ENCODE measurements around the gene SCYGR5. TPM values are rescaled to one million over a fixed set of nuclear protein-coding genes. Genes with fewer than 3 reads are reported as not detected.

The SCYGR5 gene
- total and polyA plus RNA-seq, 2 donors (not counting 3 experiments of a cell fraction or from before 2014, with no cell fraction given), result not detected

GRCh38 chr2:227654426-227654825 is 12.2 kb upstream of the SCYGR5 start:
- Histone ChIP-seq H3K9me1 (replicated peaks; ENCODE audit: control insufficient read depth, extremely low read depth, insufficient read depth, low read length) (no peaks in the 10 kb centered on the region), H2AFZ (ENCODE audit: low read depth, low read length) (no peak overlapping the region), H3K27me3 (ENCODE audit: control insufficient read depth in 2 of 2, insufficient read depth in 2 of 2, low read length in 2 of 2) (peaks cover 0 to 4% of the 10 kb centered on the region in 2 experiments), H3K9ac (replicated peaks; ENCODE audit: extremely low read depth, insufficient read depth, low read length) (no peak overlapping the region), H3K4me2 (ENCODE audit: insufficient read depth, low read length) (no peak overlapping the region), H3K79me2 (ENCODE audit: control insufficient read depth, insufficient read depth, low read length) (no peaks in the 10 kb centered on the region), H3K36me3 (ENCODE audit: control insufficient read depth in 2 of 2, extremely low read depth in 1 of 2, insufficient read depth in 2 of 2, low read length in 2 of 2) (no peaks in the 10 kb centered on the region), H3K4me3 (replicated peaks in 1 of 3; ENCODE audit: insufficient read depth in 1 of 3, low read depth in 1 of 3, low read length in 3 of 3) (no peak overlapping the region), H3K9me3 (replicated peaks; ENCODE audit: control insufficient read depth, insufficient read depth, low read length) (no peaks in the 10 kb centered on the region), H3K4me1 (ENCODE audit: control insufficient read depth, extremely low read depth, insufficient read depth, low read length) (no peaks in the 10 kb centered on the region), H4K20me1 (replicated peaks; ENCODE audit: control insufficient read depth, extremely low read depth, insufficient read depth, low read length) (no peaks in the 10 kb centered on the region), H3K27ac (ENCODE audit: insufficient read depth, low read depth, low read length) (no peak overlapping the region)
- POLR2A ChIA-PET, result no interaction called here
- intact Hi-C loops (cut with micrococcal nuclease), result no loop called here
- CTCF ChIA-PET, result no interaction called here
- no TSS peak for BruUV-seq (replicated peaks)
- dilution Hi-C loops (cut with MboI; ENCODE audit: extremely low pct_ligation_motif_present, low sequenced_read_pairs), result no loop called here
- no peak for FAIRE-seq
- TF ChIP-seq MAX (IDR thresholded peaks at IDR 0.05; ENCODE audit: insufficient read depth, insufficient read length) (no peak), GATA2 (IDR thresholded peaks at IDR 0.05; ENCODE audit: insufficient read depth, insufficient read length, low read depth, low read length) (no peak), POLR2AphosphoS5 (IDR thresholded peaks at IDR 0.05; ENCODE audit: insufficient read depth, low read depth, low read length) (no peak), FOS (IDR thresholded peaks at IDR 0.05; ENCODE audit: borderline replicate concordance, insufficient read depth, low read length) (no peak), EZH2 (IDR thresholded peaks at IDR 0.05; ENCODE audit: borderline replicate concordance, low read depth, low read length, severe bottlenecking) (no peak), POLR2A (IDR thresholded peaks at IDR 0.05; ENCODE audit: low read depth, low read length) (no peak), JUN (IDR thresholded peaks at IDR 0.05; ENCODE audit: borderline replicate concordance, insufficient read depth, insufficient read length, low read depth) (no peak), MYC (IDR thresholded peaks at IDR 0.05; ENCODE audit: low read depth, low read length) (no peak), CTCF (IDR thresholded peaks at IDR 0.05; ENCODE audit: extremely low read depth in 1 of 2, insufficient read depth in 1 of 2, low read depth in 1 of 2, low read length in 2 of 2) (no peak)
- DNase-seq (ENCODE audit: low read depth, low spot score), result no peak
